Tibial nerve (tissue), 4 donors: ENCODE measurements around the gene LIFR. TPM values are rescaled to one million over a fixed set of nuclear protein-coding genes. Genes with fewer than 3 reads are reported as not detected.

Source experiments
- DNase-seq, 2 donors: peaks; one replicate each; pipeline ENCODE4 v3.0.0-alpha.2; 2019; ENCODE audit warnings: low spot score in 2 of 2
- H3K27ac ChIP-seq, 4 donors: fragments of 200-600 bp; sonication (generic) in 3 of 4; one replicate each; pipeline ENCODE4 v1.5.1; 2017 to 2019; ENCODE audit warnings: mild to moderate bottlenecking in 1 of 4
- H3K27me3 ChIP-seq, 2 donors: fragments of 200-600 bp; sonication (generic) in 1 of 2; one replicate each; pipeline versions ENCODE4 v1.5.1 to v1.6.0; 2017 to 2019
- H3K36me3 ChIP-seq, 3 donors: fragments of 200-600 bp; sonication (generic); one replicate each; pipeline ENCODE4 v1.5.1; 2018 to 2019
- H3K4me1 ChIP-seq, 4 donors: fragments of 200-600 bp; sonication (generic) in 3 of 4; one replicate each; pipeline ENCODE4 v1.5.1; 2017 to 2019
- H3K4me3 ChIP-seq, 4 donors: fragments of 200-600 bp; sonication (generic) in 3 of 4; one replicate each; pipeline ENCODE4 v1.5.1; 2017 to 2019; ENCODE audit warnings: mild to moderate bottlenecking in 1 of 4, moderate library complexity in 1 of 4
- H3K9me3 ChIP-seq, 4 donors: fragments of 200-600 bp; sonication (generic) in 3 of 4; one replicate each; pipeline ENCODE4 v1.5.1; 2017 to 2019
- EP300 ChIP-seq, 2 donors: sonication (generic); formaldehyde crosslinking; IDR thresholded peaks; one replicate each; pipeline ENCODE4 v1.6.1; 2017; ENCODE audit warnings: antibody characterized with exemption in 2 of 2, mild to moderate bottlenecking in 1 of 2
- POLR2A ChIP-seq, 2 donors: fragments of 450-650 bp; IDR thresholded peaks; one replicate each; pipeline ENCODE4 v1.6.1; 2017; ENCODE audit warnings: antibody characterized with exemption in 2 of 2, mild to moderate bottlenecking in 2 of 2, moderate library complexity in 2 of 2
- WGBS, 2 donors: methylation state at CpG; one replicate each; pipeline ENCODE4 v1.1.5; 2018; 5-methylcytosine and 5-hydroxymethylcytosine counted together
- total RNA-seq, 4 donors: library from RNA; depleted of rRNA; stranded (reverse); fragments of >200 nt; gene quantifications; one replicate each; pipeline ENCODE4 v1.1.0, GENCODE V29; 2016
- TF ChIP-seq, protein P1 (sequence below), 5 experiments: fragments of 200-600 bp in 3 of 5; fragments of 450-650 bp in 2 of 5; sonication (generic) in 3 of 5; IDR thresholded peaks; one replicate each; pipeline ENCODE4 v1.5.1; 2016 to 2019; ENCODE audit warnings: antibody characterized with exemption in 5 of 5, mild to moderate bottlenecking in 3 of 5, moderate library complexity in 2 of 5

LIFR gene
- total RNA-seq, 4 donors from 2014 or later = 145 to 247 (median 212) TPM

DNA sequence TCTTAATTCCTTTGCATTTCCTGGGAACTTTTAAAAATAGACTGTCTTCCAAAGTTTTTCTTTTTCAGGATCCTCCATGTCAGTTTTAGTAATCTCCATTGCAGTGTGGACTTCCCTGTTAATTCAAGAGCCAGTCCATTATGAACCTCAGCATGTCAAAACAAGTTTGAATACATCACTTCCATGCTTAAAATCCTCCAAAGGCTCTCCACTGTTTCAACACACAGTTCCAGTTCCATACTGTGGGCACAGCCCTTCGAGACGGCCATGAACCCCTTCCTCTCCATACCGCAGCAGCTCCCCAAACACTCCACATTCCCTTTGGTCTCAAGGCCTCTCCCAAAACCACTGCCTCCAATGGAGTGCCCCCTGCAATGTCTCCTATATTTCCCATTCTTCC is 19.5 kb downstream of the LIFR start:
- Histone ChIP-seq H3K27ac (no peak overlapping the region), H3K27me3 (no peaks in the 10 kb centered on the region), H3K36me3 (peaks cover 0 to 6% (median 0%) of the 10 kb centered on the region in 3 donors), H3K9me3 (peaks cover 0 to 3% (median 0%) of the 10 kb centered on the region in 4 donors), H3K4me3 (no peak overlapping the region), H3K4me1 (peaks cover 0 to 33% (median 0%) of the 10 kb centered on the region in 4 donors)
- 84 to 89% methylated on average over 3 of the region's 3 CpGs for WGBS, 2 donors
- no peak for DNase-seq
- no peak for TF ChIP-seq EP300 (IDR thresholded peaks at IDR 0.05)
- TF ChIP-seq, protein P1, sequence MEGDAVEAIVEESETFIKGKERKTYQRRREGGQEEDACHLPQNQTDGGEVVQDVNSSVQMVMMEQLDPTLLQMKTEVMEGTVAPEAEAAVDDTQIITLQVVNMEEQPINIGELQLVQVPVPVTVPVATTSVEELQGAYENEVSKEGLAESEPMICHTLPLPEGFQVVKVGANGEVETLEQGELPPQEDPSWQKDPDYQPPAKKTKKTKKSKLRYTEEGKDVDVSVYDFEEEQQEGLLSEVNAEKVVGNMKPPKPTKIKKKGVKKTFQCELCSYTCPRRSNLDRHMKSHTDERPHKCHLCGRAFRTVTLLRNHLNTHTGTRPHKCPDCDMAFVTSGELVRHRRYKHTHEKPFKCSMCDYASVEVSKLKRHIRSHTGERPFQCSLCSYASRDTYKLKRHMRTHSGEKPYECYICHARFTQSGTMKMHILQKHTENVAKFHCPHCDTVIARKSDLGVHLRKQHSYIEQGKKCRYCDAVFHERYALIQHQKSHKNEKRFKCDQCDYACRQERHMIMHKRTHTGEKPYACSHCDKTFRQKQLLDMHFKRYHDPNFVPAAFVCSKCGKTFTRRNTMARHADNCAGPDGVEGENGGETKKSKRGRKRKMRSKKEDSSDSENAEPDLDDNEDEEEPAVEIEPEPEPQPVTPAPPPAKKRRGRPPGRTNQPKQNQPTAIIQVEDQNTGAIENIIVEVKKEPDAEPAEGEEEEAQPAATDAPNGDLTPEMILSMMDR (IDR thresholded peaks at IDR 0.05) = no peak
- no peak for TF ChIP-seq POLR2A (IDR thresholded peaks at IDR 0.05)

- Histone ChIP-seq H3K4me3 (no peak overlapping the region), H3K27me3 (no peaks in the 10 kb centered on the region), H3K27ac (no peak overlapping the region), H3K36me3 (peaks cover 0 to 6% (median 0%) of the 10 kb centered on the region in 3 donors), H3K4me1 (peaks cover 0 to 29% (median 0%) of the 10 kb centered on the region in 4 donors), H3K9me3 (peaks cover 0 to 11% (median 1%) of the 10 kb centered on the region in 4 donors)
- no peak for DNase-seq
- WGBS, 2 donors = 84 to 86% methylated on average over 2 of the region's 2 CpGs
- no peak for TF ChIP-seq POLR2A (IDR thresholded peaks at IDR 0.05)
- no peak for TF ChIP-seq EP300 (IDR thresholded peaks at IDR 0.05)
- TF ChIP-seq, protein P1 (IDR thresholded peaks at IDR 0.05) = no peak
Observed at GRCh38 chr5:38535845-38536244, 20.6 kb downstream of the LIFR start.

DNA sequence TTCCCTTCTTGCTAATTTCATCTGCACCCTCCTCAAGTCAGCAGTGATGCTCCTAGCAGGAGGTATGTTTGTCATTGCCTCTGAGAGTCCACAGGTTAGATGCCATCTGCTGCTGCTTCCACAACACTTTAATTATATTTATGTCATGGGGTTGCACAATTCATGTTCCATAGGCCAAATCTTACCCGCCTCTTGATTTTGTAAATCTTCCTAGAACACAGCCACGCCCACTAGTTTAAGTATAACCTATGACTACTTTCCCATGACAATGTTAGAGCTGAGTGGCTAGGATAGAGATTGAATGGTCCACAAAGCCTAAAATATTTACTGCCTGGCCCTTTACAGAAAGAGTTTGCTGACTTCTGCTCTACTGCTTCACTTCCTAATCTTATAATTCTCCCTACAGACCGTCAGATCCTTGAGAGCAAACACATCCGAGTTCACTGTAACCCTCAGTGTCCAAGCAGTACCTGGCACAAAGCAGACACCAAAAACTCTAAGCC is 21.1 kb downstream of the LIFR start:
- DNase-seq = no peak
- TF ChIP-seq POLR2A (IDR thresholded peaks at IDR 0.05) = no peak
- TF ChIP-seq, protein P1 (IDR thresholded peaks at IDR 0.05) = no peak
- no peak for TF ChIP-seq EP300 (IDR thresholded peaks at IDR 0.05)
- H3K27me3 ChIP-seq = no peaks in the 10 kb centered on the region
- 81% methylated on average over 4 of the region's 4 CpGs for WGBS, 2 donors
- no peak overlapping the region for H3K27ac ChIP-seq
- peaks cover 0 to 11% (median 1%) of the 10 kb centered on the region in 4 donors for H3K9me3 ChIP-seq
- H3K36me3 ChIP-seq = peaks cover 0 to 6% (median 0%) of the 10 kb centered on the region in 3 donors
- H3K4me3 ChIP-seq = no peak overlapping the region
- peaks cover 0 to 24% (median 0%) of the 10 kb centered on the region in 4 donors for H3K4me1 ChIP-seq

GRCh38 chr5:38534156-38534453 is 22.3 kb downstream of the LIFR start:
- TF ChIP-seq EP300 (IDR thresholded peaks at IDR 0.05) = no peak
- TF ChIP-seq, protein P1 (IDR thresholded peaks at IDR 0.05) = no peak
- no peak for TF ChIP-seq POLR2A (IDR thresholded peaks at IDR 0.05)
- Histone ChIP-seq H3K4me3 (no peak overlapping the region), H3K9me3 (peaks cover 0 to 11% (median 1%) of the 10 kb centered on the region in 4 donors), H3K27me3 (no peaks in the 10 kb centered on the region), H3K36me3 (peaks cover 0 to 6% (median 0%) of the 10 kb centered on the region in 3 donors), H3K4me1 (peaks cover 0 to 18% (median 0%) of the 10 kb centered on the region in 4 donors), H3K27ac (no peak overlapping the region)
- 65 to 78% methylated on average over 1 of the region's 1 CpG for WGBS, 2 donors
- DNase-seq = no peak

DNA sequence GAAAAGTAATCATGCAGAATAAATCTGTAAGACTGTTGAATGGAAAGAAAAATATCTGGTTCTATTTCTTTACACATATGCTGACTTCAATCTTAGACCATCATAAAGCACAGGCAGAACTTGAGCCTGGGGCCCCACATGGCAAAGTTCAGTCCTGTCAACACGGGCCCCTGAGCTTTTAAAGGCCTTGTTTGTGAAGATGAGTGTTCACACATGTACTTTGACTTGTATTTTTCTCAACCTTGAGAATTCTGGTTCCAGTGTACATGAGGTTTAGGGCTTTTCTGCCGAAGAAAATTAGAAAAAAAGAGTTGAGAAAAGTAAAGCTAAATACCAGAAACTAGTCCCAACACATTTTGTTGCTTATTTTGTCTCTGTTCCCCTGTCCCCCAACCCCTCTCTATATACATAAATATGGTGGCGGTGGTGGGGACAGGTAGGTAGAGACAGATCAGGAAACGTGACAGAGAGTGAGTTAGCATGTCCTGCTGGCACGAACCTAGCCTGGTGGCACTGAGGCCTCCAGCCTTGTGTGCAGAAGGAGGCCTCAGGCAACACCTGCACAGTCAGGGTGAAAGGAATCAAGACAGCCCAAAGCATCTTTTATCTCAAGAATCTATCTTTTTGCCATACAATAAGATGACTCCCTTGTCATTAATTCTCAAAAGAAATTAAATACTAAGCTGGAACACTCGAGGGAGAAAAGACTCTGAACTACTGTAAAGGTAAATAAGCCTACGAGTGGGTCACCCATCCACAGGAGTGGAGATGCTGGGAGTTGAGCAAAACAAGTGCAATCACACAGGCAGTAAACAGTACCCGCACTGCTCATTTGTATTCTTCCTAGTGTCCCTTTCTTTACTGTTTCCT is 22.9 kb downstream of the LIFR start:
- Histone ChIP-seq H3K4me1 (peaks cover 0 to 18% (median 0%) of the 10 kb centered on the region in 4 donors), H3K36me3 (peaks cover 0 to 7% (median 0%) of the 10 kb centered on the region in 3 donors), H3K4me3 (no peak overlapping the region), H3K27me3 (no peaks in the 10 kb centered on the region), H3K27ac (no peak overlapping the region), H3K9me3 (peaks cover 0 to 11% (median 1%) of the 10 kb centered on the region in 4 donors)
- DNase-seq = no peak
- TF ChIP-seq, protein P1 (IDR thresholded peaks at IDR 0.05) = no peak
- TF ChIP-seq EP300 (IDR thresholded peaks at IDR 0.05) (no peak), POLR2A (IDR thresholded peaks at IDR 0.05) (no peak)
- WGBS, 2 donors = 71 to 74% methylated on average over 8 of the region's 8 CpGs
